ENCODE results near the gene TC2N.

DNA sequence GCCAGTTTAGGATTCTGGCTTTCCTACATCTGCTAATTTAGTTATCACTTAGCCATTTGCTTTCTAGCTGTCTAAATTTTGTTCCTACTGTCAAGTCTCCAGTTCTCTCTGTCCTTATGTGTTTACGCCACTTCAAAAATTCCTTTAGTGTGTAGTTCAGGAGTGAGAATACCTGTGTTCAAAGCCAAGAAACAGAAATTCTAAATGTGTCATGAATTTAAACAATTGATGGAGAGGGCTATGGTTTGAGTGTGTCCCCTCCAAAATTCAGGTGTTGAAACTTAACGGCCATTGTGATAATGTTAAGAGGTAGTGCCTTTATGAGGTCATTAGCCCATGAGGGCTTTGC is 124.1 kb downstream of the TC2N start:
- TF ChIP-seq MXI1 (IDR thresholded peaks at IDR 0.05; ENCODE audit: borderline replicate concordance, low read depth, low read length), result no peak
- TF ChIP-seq, protein P1, sequence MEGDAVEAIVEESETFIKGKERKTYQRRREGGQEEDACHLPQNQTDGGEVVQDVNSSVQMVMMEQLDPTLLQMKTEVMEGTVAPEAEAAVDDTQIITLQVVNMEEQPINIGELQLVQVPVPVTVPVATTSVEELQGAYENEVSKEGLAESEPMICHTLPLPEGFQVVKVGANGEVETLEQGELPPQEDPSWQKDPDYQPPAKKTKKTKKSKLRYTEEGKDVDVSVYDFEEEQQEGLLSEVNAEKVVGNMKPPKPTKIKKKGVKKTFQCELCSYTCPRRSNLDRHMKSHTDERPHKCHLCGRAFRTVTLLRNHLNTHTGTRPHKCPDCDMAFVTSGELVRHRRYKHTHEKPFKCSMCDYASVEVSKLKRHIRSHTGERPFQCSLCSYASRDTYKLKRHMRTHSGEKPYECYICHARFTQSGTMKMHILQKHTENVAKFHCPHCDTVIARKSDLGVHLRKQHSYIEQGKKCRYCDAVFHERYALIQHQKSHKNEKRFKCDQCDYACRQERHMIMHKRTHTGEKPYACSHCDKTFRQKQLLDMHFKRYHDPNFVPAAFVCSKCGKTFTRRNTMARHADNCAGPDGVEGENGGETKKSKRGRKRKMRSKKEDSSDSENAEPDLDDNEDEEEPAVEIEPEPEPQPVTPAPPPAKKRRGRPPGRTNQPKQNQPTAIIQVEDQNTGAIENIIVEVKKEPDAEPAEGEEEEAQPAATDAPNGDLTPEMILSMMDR (conservative IDR thresholded peaks at IDR 0.05; ENCODE audit: low read depth, low read length), result no peak
- TF ChIP-seq, protein P2, sequence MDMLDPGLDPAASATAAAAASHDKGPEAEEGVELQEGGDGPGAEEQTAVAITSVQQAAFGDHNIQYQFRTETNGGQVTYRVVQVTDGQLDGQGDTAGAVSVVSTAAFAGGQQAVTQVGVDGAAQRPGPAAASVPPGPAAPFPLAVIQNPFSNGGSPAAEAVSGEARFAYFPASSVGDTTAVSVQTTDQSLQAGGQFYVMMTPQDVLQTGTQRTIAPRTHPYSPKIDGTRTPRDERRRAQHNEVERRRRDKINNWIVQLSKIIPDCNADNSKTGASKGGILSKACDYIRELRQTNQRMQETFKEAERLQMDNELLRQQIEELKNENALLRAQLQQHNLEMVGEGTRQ (IDR thresholded peaks at IDR 0.05; ENCODE audit: low read depth, low read length), result no peak
- no peak for TF ChIP-seq RAD21 (IDR thresholded peaks at IDR 0.05; ENCODE audit: low read length)
- no peak for TF ChIP-seq POLR2A (IDR thresholded peaks at IDR 0.05; ENCODE audit: low read depth, low read length)
- no peak for TF ChIP-seq RFX5 (IDR thresholded peaks at IDR 0.05; ENCODE audit: low read depth, low read length)
